Endodermal cell (in vitro differentiated cells): ENCODE results near the gene OVOL2. TPM values are rescaled to one million over a fixed set of nuclear protein-coding genes. Genes with fewer than 3 reads are reported as not detected.

Experiments used
- DNase-seq: peaks from one replicate; pipeline ENCODE4 v3.0.0-alpha.2; 2017
- H3K27ac ChIP-seq: 2 replicates; pipeline ENCODE4 v1.5.1; 2013; ENCODE audit warnings: mild to moderate bottlenecking, low read depth, low read length, moderate library complexity
- H3K27me3 ChIP-seq: 2 replicates; pipeline ENCODE4 v1.6.1; 2013; ENCODE audit warnings: mild to moderate bottlenecking, low read length, moderate library complexity; ENCODE audit not compliant: insufficient read depth, control insufficient read depth, poor library complexity, severe bottlenecking
- H3K36me3 ChIP-seq: 2 replicates; pipeline ENCODE4 v1.7.0; 2013; ENCODE audit warnings: mild to moderate bottlenecking, low read length, moderate library complexity; ENCODE audit not compliant: control insufficient read depth, insufficient read depth
- H3K4me1 ChIP-seq: one replicate; pipeline ENCODE4 v1.7.0; 2013; ENCODE audit warnings: low read length; ENCODE audit not compliant: control insufficient read depth, insufficient read depth
- H3K4me3 ChIP-seq: 2 replicates; pipeline ENCODE4 v1.5.1; 2013; ENCODE audit warnings: mild to moderate bottlenecking, low read length, moderate library complexity
- H3K9ac ChIP-seq: 2 replicates; pipeline ENCODE4 v1.6.1; 2013; ENCODE audit warnings: mild to moderate bottlenecking, low read length, moderate library complexity; ENCODE audit not compliant: poor library complexity, severe bottlenecking; ENCODE audit errors: extremely low read depth
- H3K9me3 ChIP-seq: 2 replicates; pipeline ENCODE4 v1.6.1; 2013; ENCODE audit warnings: mild to moderate bottlenecking, low read length, moderate library complexity; ENCODE audit not compliant: control insufficient read depth
- H3K27ac Mint-ChIP-seq: 2 replicates; pipeline ENCODE4 v1.8.0; 2020; ENCODE audit warnings: mixed read lengths
- H3K27me3 Mint-ChIP-seq: 2 replicates; pipeline ENCODE4 v1.8.0; 2021; ENCODE audit warnings: mild to moderate bottlenecking, mixed read lengths; ENCODE audit not compliant: insufficient read depth
- H3K36me3 Mint-ChIP-seq: 2 replicates; pipeline ENCODE4 v1.8.0; 2020; ENCODE audit warnings: low read depth, mixed read lengths
- H3K4me1 Mint-ChIP-seq: 2 replicates; pipeline ENCODE4 v1.8.0; 2020; ENCODE audit warnings: mixed read lengths
- H3K4me3 Mint-ChIP-seq: 2 replicates; pipeline ENCODE4 v1.8.0; 2020; ENCODE audit warnings: mild to moderate bottlenecking, moderate library complexity, mixed read lengths
- H3K9me3 Mint-ChIP-seq: 2 replicates; pipeline ENCODE4 v1.8.0; 2020; ENCODE audit warnings: mild to moderate bottlenecking, mixed read lengths
- WGBS, 2 experiments: methylation state at CpG; one replicate each; pipeline versions ENCODE4 v1.1.5 to v1.1.7; 2013; ENCODE audit warnings: missing lambda C conversion rate in 2 of 2, mixed read lengths in 1 of 2; ENCODE audit not compliant: insufficient coverage in 1 of 2, insufficient read length in 1 of 2; 5-methylcytosine and 5-hydroxymethylcytosine counted together
- total RNA-seq, 2 donors: library from RNA; stranded (reverse); fragmentation: NEBNext Ultra II Directional in 1 of 2; extraction: Animal tissue kit (Norgen Biotek cat#: 25700) in 1 of 2; gene quantifications; 2 replicates in 1 of 2; 3 replicates in 1 of 2; pipeline ENCODE4 v1.2.1, GENCODE V29; 2021
- TF ChIP-seq, protein P1 (sequence below): fragments of 200-600 bp; sonication (generic); conservative IDR thresholded peaks from 2 replicates; pipeline ENCODE4 v1.5.0; 2021; ENCODE audit warnings: antibody characterized with exemption, mild to moderate bottlenecking

The OVOL2 gene
- total RNA-seq, 2 donors from 2014 or later = 15.3 to 17.0 TPM

DNA sequence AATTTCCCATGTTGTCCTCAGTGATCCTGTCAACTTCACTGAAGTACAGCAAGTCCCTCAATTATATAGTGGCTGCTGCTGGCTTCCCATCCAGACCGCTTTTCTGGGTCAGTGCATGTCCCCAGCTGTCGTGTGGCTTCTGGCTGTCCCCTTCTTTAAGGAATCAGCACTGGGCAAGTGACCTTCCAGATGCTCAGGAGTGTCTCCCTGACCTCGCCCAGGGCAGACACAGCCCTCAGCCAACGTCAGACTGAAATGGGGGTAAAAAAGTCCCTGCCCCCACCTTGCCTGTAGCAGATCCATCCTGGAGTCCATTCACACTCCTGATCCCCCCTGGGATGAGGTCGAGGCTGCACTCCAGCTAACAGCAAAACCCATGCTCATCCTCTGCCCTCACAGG lies 23.7 kb downstream of the OVOL2 start:
- Mint-ChIP-seq H3K9me3 (no peaks in the 10 kb centered on the region), H3K27me3 (no peaks in the 10 kb centered on the region), H3K4me1 (peaks cover 39% of the 10 kb centered on the region), H3K27ac (peak overlapping the region; percentile 65), H3K4me3 (no peak overlapping the region), H3K36me3 (peaks cover 25% of the 10 kb centered on the region)
- Histone ChIP-seq H3K9ac (no peak overlapping the region), H3K27ac (no peak overlapping the region), H3K4me3 (no peak overlapping the region), H3K27me3 (no peaks in the 10 kb centered on the region), H3K4me1 (peaks cover 10% of the 10 kb centered on the region), H3K9me3 (no peaks in the 10 kb centered on the region), H3K36me3 (no peaks in the 10 kb centered on the region)
- TF ChIP-seq, protein P1, sequence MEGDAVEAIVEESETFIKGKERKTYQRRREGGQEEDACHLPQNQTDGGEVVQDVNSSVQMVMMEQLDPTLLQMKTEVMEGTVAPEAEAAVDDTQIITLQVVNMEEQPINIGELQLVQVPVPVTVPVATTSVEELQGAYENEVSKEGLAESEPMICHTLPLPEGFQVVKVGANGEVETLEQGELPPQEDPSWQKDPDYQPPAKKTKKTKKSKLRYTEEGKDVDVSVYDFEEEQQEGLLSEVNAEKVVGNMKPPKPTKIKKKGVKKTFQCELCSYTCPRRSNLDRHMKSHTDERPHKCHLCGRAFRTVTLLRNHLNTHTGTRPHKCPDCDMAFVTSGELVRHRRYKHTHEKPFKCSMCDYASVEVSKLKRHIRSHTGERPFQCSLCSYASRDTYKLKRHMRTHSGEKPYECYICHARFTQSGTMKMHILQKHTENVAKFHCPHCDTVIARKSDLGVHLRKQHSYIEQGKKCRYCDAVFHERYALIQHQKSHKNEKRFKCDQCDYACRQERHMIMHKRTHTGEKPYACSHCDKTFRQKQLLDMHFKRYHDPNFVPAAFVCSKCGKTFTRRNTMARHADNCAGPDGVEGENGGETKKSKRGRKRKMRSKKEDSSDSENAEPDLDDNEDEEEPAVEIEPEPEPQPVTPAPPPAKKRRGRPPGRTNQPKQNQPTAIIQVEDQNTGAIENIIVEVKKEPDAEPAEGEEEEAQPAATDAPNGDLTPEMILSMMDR = no peak
- WGBS, 2 experiments = 66 to 89% methylated on average over 4 to 5 of the region's 5 CpGs
- no peak for DNase-seq

DNA sequence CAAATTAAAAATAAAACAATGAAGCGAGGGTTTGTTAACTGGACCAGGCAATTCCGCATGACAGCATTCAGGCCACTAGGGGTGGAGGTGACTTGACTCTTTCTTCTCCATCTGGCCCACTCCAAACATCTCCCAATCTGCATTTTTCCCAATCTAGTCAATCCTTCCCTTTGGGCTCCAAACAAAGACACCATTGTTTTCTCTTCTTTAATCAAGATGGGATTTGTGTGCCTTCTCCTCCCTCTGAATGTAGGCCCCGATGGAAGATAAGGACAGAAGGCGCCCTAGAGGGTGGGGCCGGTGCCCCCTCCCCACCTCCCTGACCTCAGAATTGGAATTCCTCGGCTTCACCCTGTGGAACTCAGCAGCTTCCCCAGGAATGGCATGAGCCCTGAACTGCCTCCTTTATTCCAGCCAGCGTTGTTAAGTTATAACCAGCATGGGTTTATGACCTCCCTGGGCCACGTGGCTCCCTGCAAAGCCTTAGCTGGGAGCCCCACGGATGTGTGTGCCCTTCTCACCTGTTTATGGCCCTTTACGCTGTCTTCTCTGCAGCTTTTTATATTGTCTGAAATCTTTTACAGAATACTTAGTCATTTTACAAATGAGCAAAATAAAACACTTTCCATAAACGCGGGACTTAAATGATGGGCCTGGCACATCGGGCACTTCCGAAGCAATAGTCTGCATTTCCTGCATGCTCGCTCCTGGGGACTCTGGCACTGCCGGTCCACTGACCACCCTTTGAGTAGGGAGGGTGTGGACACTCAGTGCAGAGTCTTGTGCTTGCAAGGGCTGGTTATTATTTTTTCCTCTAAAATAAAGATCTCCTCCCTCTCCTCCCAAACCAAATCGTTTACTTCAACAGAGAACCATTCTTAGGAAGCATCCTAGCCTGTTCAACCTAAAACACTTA lies 24.5 kb downstream of the OVOL2 start:
- Histone ChIP-seq H3K36me3 (no peaks in the 10 kb centered on the region), H3K27ac (peak overlapping the region; percentile 48), H3K9me3 (no peaks in the 10 kb centered on the region), H3K4me1 (peaks cover 10% of the 10 kb centered on the region), H3K27me3 (no peaks in the 10 kb centered on the region), H3K4me3 (peak overlapping the region; percentile 53), H3K9ac (peak overlapping the region; percentile 28)
- peak; percentile 85 for DNase-seq
- TF ChIP-seq, protein P1 = peak; percentile 79
- Mint-ChIP-seq H3K9me3 (no peaks in the 10 kb centered on the region), H3K4me1 (peaks cover 36% of the 10 kb centered on the region), H3K4me3 (peak overlapping the region; percentile 24), H3K27ac (peak overlapping the region; percentile 93), H3K36me3 (peaks cover 21% of the 10 kb centered on the region), H3K27me3 (no peaks in the 10 kb centered on the region)
- 56 to 76% methylated on average over 13 to 17 of the region's 17 CpGs for WGBS, 2 experiments

DNA sequence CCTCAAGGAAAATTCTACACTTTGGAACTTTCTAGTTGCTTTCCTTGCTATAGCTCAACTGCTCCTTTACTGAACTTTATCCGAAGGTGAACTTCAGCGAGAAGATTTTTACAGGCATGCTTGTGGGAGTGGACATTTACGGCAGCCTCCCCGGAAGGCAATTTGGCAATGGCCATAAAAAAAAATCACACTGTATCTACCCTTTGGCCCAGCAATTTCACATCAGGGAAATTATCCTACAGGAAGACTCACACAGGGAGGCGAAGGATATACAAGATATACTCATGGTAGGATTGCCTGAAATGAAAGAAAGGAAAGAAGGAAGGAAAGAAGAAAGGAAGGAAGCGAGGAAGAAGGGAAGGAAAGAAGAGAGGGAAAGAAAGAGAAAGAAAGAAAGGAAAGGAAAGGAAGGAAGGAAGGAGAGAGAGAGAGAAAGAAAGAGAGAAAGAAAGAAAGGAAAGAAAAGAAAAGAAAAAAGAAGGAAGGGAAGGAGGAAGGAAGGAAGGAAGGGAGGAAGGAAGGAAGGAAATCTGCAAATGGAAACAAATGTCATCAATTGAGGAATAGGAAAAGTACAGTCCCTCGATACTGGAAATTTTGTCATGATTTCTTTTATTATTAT lies 25.7 kb downstream of the OVOL2 start:
- Histone ChIP-seq H3K27ac (no peak overlapping the region), H3K9ac (no peak overlapping the region), H3K9me3 (no peaks in the 10 kb centered on the region), H3K27me3 (no peaks in the 10 kb centered on the region), H3K4me1 (peaks cover 10% of the 10 kb centered on the region), H3K36me3 (no peaks in the 10 kb centered on the region), H3K4me3 (peak overlapping the region; percentile 23)
- H3K4me1 Mint-ChIP-seq = peaks cover 36% of the 10 kb centered on the region
- TF ChIP-seq, protein P1 = no peak
- WGBS, 2 experiments = 91 to 97% methylated on average over 4 to 6 of the region's 7 CpGs
- no peak for DNase-seq
- peak overlapping the region; percentile 32 for H3K27ac Mint-ChIP-seq
- peaks cover 15% of the 10 kb centered on the region for H3K36me3 Mint-ChIP-seq
- no peak overlapping the region for H3K4me3 Mint-ChIP-seq
- no peaks in the 10 kb centered on the region for H3K27me3 Mint-ChIP-seq
- H3K9me3 Mint-ChIP-seq = no peaks in the 10 kb centered on the region
